GM21619 (cell line): Measurements from ENCODE around the gene NR3C1.

Source experiments
- ATAC-seq: cut with Tn5 transposase; IDR thresholded peaks from one replicate; pipeline ENCODE4 v1.9.1; 2021; ENCODE audit not compliant: unreplicated experiment

Gene NR3C1

GRCh38 chr5:143403593-143404415 is at the start of gene NR3C1:
TSS of gene NR3C1 (minus strand) at chr5:143403686. CDS start at chr5:143400839, 2,847 bp downstream.
- peak; percentile 52 for ATAC-seq

- ATAC-seq, result no peak
Observed at GRCh38 chr5:143449772-143450171, 46.3 kb upstream of the NR3C1 start.

GRCh38 chr5:143448518-143448917 is 45.0 kb upstream of the NR3C1 start:
- ATAC-seq, result no peak

GRCh38 chr5:143447983-143448382 is 44.5 kb upstream of the NR3C1 start:
- no peak for ATAC-seq

GRCh38 chr5:143446535-143447226 is 43.2 kb upstream of the NR3C1 start:
- ATAC-seq, result peak; percentile 51

GRCh38 chr5:143445776-143446175 is 42.3 kb upstream of the NR3C1 start:
- ATAC-seq, result no peak

GRCh38 chr5:143443330-143443729 is 39.8 kb upstream of the NR3C1 start:
- ATAC-seq, result no peak

- no peak for ATAC-seq
Observed at GRCh38 chr5:143442385-143442784, 38.9 kb upstream of the NR3C1 start.

GRCh38 chr5:143440448-143441115 is 37.1 kb upstream of the NR3C1 start:
- ATAC-seq, result no peak

GRCh38 chr5:143437666-143438273 is 34.3 kb upstream of the NR3C1 start:
- no peak for ATAC-seq

GRCh38 chr5:143436871-143437270 is 33.4 kb upstream of the NR3C1 start:
- no peak for ATAC-seq

GRCh38 chr5:143435210-143435657 is 31.7 kb upstream of the NR3C1 start:
- peak; percentile 84 for ATAC-seq

- ATAC-seq, result no peak
Observed at GRCh38 chr5:143434261-143435209, 31.0 kb upstream of the NR3C1 start.

GRCh38 chr5:143433670-143434069 is 30.2 kb upstream of the NR3C1 start:
- no peak for ATAC-seq

- peak; percentile 27 for ATAC-seq
Observed at GRCh38 chr5:143432658-143433239, 29.3 kb upstream of the NR3C1 start.

- no peak for ATAC-seq
Observed at GRCh38 chr5:143431789-143432188, 28.3 kb upstream of the NR3C1 start.

- ATAC-seq, result no peak
Observed at GRCh38 chr5:143428738-143429420, 25.4 kb upstream of the NR3C1 start.

- ATAC-seq, result no peak
Observed at GRCh38 chr5:143428155-143428554, 24.7 kb upstream of the NR3C1 start.

- peak; percentile 41 for ATAC-seq
Observed at GRCh38 chr5:143427122-143427735, 23.7 kb upstream of the NR3C1 start.
